ENCODE data around the gene YIF1B.

Gene YIF1B

DNA sequence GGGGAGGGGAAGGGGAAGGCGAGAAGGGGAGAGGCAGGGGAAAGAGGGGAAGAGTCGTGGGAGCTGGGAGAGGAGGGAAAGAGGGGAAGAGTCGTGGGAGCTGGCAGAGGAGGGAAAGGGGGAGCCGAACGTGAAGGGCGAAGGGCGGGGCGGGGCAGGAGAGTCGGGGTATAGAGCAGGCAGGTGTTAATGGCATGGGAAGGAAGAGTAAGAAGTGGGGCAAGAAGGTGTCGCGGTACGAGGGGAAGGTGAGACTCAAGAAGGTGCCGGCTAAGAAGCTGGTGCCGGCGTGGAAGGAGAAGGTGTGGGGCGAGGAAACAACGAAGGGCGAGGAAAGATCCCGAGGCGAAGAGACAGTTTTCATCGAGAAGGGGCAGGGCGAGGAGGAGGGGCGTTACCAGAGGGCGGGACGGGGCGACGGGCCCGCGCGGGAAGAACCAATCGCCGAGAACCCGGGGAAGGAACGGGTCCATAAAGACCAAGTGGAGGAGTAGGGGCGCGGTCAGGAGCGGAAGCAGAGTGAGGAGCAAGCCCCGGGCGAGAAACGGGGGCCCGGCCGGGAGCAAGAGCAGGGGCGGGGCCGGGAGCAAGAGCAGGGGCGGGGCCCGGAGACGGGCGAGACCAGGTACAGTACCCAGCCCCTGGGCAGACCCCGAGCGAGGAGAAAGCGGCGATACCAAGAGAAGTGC is 20.3 kb upstream of the YIF1B start:
- peak; percentile 27 to 96 (median 91) for DNase-seq

DNA sequence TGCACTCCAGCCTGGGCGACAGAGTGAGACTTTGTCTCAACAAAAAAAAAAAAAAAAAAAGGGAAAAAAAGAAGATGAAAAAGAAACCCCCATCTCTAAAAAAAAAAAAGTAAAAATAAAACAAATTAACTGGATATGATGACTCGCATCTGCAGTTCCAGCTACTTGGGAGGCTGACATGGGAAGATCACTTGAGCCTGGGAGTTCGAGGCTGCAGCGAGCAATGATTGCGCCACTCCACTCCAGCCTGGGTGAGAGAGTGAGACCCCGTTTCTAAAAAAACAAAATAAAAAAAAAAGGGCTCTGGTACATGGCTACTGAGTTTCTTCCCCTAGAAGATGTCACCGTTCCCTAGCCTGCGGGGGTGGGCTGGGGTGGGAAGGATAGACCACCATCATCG is 17.5 kb upstream of the YIF1B start:
- no peak for DNase-seq

DNA sequence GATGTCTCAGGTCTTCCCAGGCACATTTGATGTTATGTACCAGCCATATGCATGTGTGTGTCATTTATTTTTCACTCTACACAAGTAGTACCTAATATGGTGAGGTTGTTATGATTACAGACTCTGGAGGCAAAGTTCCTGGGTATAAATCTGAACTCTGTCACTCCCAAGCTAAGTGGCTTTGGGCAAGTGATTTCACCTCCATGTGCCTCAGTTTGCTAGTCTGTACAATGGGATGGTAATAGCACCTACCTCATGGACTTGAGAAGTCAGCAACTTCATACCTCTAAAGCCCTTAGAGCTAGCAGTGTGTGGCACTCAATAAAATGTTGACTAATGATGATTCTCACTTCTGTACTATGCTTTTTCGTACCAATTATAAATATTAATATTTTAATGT is 16.0 kb upstream of the YIF1B start:
- DNase-seq: no peak

DNA sequence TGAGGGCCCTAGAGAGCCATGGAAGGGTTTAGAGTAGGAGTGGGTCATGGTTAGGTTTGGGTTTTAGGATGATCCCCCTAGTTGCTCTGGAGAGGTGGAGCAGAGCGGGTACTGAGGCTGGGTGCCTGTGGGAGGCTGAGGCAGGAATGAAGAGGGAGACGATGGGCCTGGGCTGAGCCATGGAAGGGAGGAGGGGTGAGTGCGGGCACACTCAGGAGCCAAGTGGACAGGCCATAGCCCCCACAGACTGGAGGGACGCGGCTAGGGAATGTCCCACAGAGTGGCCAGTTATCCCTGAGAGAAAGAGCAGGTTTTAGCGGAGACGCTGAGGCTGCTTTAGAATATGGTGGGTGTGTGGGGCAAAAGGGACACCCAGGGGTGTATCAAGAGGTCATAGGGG is 13.9 kb upstream of the YIF1B start:
- DNase-seq: no peak

DNA sequence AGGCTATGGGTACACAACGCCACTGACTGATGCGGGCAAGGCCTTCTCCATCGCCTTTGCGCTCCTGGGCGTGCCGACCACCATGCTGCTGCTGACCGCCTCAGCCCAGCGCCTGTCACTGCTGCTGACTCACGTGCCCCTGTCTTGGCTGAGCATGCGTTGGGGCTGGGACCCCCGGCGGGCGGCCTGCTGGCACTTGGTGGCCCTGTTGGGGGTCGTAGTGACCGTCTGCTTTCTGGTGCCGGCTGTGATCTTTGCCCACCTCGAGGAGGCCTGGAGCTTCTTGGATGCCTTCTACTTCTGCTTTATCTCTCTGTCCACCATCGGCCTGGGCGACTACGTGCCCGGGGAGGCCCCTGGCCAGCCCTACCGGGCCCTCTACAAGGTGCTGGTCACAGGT is 10.8 kb upstream of the YIF1B start:
- DNase-seq: no peak

DNA sequence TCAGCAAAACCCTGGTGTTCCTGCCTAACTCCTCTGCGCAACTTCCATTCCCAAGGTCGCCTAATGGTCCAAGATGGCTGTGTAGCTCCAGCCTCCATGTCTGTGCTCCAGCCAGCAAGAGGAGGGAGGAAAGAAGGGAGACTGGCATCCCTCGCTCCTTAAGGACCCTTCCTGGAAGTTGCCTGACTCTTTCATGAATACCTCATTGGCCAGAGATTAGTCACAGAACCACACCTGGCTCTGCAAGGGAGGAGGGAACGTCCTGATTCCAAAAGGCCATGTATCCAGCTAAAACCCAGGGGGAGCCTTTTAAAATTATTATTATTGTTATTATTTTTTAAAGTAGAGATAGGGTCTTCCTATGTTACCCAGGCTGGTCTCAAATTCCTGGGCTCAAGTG is 8.7 kb upstream of the YIF1B start:
- DNase-seq: no peak

DNA sequence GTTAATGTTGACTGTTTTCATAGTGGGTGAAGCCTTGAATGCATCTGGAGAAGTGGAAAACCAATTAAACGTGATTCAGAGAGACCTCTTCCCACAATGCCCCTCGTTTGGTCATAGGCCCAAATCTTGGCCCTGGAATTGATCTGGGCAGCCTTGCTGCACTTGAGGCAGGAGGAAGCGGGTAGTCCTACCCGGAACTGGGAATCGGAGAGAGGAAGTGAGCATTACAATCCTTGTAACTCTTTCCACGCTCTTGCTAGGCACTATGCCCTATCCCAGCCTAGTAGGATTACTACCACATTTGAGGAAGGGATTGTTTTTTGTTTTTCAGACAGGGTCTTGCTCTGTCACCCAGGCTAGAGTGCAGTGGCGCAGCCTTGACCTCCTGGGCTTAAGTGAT is 7.5 kb upstream of the YIF1B start:
- DNase-seq: peak in 1 of 56 donors; percentile 8

DNA sequence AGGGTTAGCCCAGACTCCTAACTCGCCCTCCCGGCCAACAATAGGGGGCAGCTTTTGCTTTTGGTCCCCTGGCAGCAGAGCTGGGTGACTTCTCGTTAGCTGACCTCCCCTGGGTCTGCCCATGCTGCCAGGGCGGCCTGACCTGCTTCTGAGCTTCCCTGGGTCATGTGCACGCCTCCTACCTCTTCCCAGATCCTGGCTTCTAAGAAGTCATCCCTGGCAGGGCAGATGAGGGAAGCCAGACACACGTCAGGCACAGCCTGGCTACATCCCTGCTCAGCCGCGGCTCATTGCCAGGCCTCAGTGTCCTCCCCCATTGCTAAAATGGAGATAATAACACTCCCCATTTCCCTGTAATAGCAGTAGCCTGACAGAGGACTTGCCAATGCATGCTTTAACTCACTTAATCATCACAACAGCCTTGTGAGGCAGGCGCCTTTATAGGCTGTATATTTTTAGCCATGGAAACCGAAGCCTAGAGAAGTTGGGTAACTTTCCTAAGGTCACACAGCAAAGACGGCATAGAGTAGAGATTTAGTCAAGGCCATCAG is 6.0 kb upstream of the YIF1B start:
- peak in 3 of 56 donors; percentile 9 for DNase-seq

DNA sequence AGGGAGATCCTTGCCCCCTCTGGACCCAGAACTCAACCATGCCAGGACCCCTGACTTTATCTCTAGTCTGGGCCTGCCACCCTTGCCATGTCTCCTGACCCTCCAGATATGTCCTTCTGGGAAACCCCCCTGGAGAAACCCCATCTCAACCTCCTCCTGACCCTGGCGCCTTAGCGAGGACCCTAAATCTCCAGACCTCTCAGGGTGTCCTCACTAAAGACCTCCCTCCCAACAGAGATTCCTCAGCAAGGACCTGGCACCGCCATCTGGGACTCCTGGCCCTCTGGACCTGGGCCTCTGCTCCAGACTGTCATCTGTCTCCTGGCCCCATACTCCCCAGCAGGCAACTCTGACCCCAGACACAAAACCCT is 5.2 kb upstream of the YIF1B start:
- DNase-seq: no peak

DNA sequence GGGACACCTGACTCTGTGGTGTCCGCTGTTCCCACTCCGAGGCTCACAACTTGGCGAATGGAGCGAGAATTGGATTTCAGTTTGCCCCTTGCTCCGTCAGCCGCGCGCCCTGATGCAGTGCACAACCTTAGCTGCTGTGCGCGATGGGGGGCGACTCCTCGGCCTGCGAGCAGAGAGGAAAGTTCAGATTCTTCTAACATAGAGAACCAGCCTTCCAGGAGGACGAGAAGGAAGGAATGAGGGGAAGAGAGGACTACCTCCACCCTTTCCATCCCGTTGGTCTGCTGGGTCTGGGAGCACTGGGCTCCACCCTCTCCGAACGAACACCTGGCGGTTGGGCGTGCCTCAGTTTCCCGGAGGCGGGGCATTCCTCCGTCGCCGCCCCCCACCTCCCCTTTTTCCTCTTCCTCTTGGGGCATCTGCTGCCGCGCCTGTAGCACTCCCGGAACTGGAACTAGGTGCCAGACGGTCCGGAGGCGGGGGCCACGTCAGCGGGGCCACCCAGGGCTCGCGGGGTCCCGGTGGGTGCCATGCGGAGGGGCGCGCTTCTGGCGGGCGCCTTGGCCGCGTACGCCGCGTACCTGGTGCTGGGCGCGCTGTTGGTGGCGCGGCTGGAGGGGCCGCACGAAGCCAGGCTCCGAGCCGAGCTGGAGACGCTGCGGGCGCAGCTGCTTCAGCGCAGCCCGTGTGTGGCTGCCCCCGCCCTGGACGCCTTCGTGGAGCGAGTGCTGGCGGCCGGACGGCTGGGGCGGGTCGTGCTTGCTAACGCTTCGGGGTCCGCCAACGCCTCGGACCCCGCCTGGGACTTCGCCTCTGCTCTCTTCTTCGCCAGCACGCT is 3.9 kb upstream of the YIF1B start, which contains the start of gene KCNK6:
Gene KCNK6 (plus strand): TSS at position 425 of the 838 bp plus-strand sequence. CDS start 106 bp downstream, at position 531.
- peak in 16 of 56 donors; percentile 3 to 42 (median 24) for DNase-seq

DNA sequence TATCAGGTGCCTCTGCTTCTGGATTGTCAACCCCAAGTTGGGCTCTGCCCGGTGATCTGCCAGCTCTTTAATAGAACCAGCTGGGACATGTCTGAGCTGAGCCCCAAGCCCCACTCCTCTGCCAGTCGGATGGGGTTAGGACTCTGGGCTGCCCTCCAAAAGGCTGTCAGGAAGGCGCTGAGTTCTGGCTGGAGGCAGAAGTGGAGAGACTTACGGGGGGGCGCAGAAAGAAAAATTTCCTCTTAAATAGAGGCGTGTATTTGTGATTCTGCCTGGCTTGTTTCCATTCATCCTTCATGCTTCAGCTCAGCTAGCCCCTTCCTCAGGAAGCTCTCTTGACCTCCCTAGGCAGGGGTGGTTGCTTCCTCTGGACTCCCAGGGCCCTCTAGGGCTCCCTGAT is 2.9 kb upstream of the YIF1B start:
- peak in 6 of 56 donors; percentile 6 to 29 (median 15) for DNase-seq

DNA sequence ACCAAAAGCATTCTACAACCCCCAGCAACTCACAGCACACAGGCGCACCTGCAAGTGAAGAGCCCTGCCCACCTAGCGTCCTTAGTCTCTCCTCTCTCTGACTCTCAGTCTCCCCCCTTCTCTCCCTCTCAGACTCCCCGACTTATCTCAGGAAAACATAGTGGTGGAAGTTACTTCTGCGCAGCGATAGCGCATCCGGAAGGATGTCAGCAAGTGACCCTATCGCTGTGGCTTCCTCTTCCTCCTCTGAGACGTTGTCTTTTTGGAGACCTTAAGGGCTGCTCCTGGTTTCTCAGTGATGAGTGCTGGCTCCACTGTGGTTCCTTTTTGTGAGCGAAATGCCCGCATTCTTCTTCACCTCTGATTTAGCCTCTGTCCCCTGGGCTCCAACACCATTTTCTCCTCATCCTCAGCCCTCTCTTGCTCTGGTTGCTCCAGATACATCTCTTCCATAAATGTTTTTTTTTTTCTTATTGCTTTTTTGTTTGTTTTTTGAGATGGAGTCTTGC is 1.4 kb upstream of the YIF1B start:
- peak in 5 of 56 donors; percentile 5 to 30 (median 8) for DNase-seq

DNA sequence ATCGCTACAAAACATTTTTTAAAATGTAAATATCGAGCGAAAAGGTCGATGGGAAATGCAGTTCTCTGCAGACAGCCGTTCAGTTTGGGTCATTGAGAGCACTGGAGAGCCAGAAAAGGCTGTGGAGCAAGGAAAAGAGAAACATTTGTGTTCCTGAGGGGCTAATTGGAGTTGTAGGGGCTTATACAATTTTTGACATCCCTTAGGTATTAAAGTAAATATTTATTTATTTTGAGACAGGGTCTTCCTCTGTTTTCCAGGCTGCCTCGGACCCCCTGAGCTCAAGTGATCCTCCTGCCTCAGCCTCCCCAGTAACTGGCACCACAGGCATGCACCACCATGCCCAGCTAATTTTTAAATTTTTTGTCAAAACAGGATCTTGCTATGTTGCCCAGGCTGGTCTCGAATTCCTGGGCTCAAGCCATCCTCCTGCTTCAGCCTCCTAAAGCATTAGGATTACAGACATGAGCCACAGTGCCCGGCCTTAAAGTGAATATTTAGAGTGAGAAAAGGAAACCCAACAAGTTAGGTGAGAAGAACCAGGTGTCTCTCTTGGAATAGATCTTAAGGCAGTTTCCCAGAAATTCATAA is 825 bp upstream of the YIF1B start:
- no peak for DNase-seq

DNA sequence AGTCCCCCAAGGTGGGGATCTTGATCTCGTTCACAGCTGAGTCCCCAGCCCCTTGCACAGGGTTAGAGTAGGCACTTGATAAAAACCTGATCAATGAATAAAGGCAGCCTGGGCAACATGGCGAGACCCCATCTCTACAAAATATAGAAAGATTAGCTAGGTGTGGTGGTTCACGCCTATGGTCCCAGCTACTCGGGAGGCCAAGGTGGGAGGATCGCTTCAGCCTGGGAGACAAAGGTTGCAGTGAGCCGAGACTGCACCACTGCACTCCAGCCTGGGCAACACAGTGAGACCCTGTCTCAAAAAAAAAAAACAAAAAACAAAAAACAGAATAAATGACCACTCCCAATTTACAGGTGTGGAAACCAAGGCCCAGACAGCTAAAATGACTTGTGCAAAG is 4.8 kb downstream of the YIF1B start:
- DNase-seq: no peak

DNA sequence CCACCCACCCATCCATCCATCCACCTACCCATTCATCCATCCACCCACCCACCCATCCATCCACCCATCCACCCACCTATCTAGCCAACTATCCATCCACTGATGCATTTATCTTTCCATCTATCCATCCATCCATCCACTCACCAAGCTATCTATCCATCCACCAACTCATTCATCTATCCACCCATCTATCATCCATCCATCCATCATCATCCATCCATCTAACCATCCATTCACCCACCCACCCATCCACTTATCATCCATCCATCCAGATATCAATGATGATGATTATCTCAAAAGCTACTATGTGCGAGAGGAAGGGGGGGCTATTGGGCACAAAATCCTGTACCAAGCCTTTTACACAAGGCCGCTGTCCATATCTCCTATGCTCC is 5.5 kb downstream of the YIF1B start:
- DNase-seq: no peak

DNA sequence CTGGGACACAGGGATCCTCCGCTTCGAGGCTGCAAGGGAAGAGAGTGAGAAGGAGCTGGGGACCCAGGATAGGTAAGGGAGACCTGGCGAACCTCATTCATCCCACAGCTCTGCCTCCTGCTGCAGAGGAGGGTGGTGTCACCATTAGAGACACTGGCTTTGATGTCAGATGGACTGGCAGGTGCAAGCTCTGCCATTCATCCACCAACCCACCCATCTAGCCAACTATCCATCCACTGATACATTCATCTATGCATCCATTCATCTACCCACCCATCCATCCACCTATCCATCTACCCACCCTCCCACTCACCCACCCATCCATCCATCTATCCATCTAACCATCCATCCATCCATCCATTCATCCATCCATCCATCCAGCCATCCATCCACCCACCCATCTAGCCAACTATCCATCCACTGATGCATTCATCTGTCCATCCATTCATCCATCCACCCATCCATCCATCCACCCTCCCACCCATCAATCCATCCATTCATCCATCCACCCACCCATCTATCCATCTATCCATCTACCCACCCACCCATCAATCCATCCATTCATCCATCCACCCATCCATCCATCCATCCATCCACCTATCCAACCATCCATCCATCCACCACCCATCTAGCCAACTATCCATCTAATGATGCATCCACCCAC is 6.0 kb downstream of the YIF1B start:
- DNase-seq: no peak

DNA sequence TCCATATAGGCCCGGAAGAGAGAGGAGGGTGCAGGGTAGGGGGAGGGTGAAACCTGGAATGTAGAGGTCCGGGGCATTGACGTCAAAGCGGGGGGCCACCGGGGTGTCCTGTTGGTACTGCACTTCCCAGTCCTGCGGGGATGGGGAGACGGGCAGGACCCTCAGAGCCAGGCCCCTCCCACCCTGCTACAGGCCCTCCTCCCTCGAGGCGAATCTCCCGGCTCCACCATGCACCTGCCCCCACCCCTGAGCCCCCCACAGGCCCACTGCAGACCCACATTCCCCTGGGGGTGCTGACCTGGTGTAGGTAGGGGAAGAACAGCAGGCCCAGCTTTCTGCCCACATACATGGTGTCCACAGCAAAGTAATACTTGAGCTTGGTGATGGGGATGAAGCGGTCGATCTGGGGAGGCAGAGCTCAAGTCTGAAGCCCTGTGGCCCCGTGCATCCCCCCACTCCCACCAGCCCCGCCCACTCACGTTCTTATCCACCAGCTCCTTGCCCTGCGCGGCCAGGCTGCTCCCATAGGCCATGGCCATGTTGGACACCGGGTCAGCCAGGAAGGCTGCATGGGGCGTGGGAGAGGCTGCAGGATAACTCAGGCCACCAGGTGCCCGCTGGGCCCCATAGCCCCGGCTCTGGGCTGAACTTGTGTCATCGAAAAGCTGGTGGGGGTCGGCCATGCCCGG is 6.7 kb downstream of the YIF1B start:
- no peak for DNase-seq

DNA sequence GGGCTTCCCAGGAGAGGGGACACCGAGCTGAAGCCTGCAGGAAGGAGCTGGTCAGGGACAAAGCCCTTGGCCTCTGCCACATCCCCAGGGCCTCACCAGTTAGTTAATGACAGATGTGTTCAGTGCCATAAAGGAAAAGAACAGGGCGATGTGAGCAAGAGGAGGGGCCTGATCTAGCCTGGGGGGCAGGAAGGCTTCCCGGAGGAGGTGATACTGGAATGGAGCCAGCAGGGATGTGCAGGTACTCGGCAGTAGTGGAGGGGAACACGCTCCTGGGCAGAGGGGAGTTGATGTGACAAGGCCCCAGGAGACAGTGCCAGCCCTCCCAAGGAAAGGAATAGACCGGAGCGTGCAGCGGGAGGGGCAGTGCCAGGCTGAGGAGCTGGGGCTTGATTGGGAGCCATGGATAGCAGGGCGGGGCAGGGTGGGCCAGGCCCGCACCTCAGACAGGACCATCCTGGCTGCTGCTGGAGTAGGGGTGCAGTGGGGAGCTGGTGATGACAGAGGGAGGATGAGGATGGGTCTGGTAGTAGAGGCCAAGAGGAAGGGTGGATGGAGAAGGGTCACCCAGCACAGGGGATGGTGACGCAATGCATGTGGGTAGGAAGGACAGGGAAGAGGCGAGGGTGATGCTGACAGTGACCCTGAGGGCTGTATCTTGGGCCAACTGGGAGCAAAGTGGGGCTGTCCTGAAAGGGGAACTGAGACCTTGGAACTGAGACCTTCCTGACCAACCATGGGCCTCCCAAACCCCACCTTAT is 7.6 kb downstream of the YIF1B start:
- DNase-seq: no peak

DNA sequence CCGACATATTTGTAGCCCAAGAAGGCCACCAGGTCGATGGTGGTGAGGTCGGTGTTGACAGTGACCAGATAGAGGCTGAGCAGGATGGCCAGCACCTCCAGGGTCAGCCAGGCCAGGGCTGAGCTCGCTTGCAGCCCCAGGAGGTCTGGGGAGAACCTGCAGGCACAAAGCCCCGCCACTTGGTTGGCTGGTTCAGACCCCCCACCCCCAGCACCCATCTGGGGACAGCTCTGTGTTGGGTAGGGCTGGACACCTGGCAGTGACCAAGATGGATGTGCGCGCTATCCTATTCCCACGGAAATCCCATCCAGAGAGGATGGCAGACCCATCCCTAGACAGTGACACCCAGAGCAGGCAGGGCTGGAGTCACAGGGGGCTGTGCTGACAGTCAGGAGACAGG is 8.2 kb downstream of the YIF1B start:
- DNase-seq: no peak

DNA sequence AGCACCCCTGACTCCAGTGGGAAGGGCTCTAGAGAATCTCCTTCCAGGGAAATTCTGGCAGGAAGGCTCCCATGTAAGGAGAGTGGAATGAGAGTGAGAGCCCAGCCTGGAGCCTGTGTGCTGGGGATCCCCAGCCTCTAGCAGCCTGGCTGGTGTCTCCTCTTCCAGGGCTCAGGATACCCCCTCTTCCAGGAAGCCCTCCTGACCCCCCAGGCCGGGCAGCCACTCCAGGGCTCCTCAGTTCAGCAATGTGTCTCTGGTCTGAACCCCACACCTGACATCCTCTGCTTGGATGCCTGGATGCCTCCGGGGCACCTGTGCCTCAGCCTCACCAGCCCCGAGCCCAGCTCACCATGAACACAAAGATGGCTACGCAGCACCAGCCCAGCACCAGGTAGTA is 8.7 kb downstream of the YIF1B start:
- DNase-seq: no peak
